Skin epidermis (tissue), 12 donors: ENCODE data around the gene NPLOC4.

Experiments used
- H3K27ac ChIP-seq, 21 experiments: fragments of 200-600 bp; sonication (generic) in 11 of 21; one replicate each; pipeline ENCODE4 v1.5.0; 2020; ENCODE audit warnings: mild to moderate bottlenecking in 3 of 21, inconsistent platforms in 2 of 21, moderate library complexity in 2 of 21
- H3K4me3 ChIP-seq, 7 experiments: fragments of 200-600 bp; sonication (generic) in 2 of 7; one replicate each; pipeline ENCODE4 v1.5.0; 2020; ENCODE audit warnings: inconsistent platforms in 2 of 7, mild to moderate bottlenecking in 2 of 7, moderate library complexity in 1 of 7

The NPLOC4 gene

DNA sequence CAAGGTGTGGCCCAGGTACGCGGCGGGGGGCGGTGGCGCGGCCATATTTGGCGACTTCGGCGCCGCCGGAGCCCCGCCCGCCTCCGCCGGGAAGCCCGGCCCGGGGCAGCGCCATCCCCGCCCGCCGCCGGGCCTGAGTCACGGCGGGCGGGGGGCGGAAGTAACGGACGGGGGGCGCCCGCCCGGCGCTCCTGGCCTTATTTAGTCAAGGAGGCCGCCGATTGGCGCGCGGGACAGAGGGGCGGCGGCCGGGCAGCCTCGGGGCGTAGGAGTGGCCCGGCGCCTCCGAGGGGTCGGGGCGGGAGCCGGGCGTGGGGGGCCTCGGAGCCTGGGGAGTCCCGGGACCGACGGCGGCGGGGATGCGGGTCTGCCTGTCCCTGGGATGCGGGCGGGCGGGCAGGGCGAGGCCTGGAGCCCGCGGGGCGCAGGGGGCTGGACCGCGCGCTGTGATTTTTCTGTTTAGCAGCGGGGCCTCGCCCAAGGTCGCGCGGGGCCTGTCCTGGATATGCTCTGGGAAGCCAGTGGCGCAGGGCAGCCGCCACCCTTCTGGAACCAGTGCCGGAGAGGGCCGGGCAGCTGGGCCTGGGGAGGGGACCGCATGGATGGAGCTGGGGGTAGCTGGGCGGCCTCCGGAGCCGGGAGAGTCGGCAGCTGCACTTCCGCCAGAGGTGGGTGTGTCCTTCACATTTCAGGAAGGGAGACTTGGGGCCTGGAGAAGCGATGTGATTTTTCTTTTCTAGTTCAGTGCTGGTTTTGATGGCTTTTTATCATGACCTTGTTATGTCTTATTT, 122.0 kb downstream of the NPLOC4 start:
- peak overlapping the region; percentile 91 to 100 (median 99) for H3K27ac ChIP-seq
- H3K4me3 ChIP-seq: peak overlapping the region; percentile 65 to 96 (median 86)

GRCh38 chr17:81514489-81514738, 122.5 kb downstream of the NPLOC4 start:
- Histone ChIP-seq H3K4me3 (peak overlapping the region; percentile 65 to 96 (median 86)), H3K27ac (peak overlapping the region; percentile 91 to 100 (median 99))

GRCh38 chr17:81513753-81514488, 123.0 kb downstream of the NPLOC4 start:
- Histone ChIP-seq H3K27ac (peak overlapping the region; percentile 91 to 100 (median 99)), H3K4me3 (peak overlapping the region; percentile 65 to 96 (median 86))

GRCh38 chr17:81513372-81513752, 123.5 kb downstream of the NPLOC4 start:
- H3K4me3 ChIP-seq: peak overlapping the region; percentile 65 to 96 (median 86)
- peak overlapping the region; percentile 91 to 100 (median 99) for H3K27ac ChIP-seq

- peak within 1 kb of the TSS; percentile 68 to 96 (median 86) for H3K4me3 ChIP-seq
- peak within 1 kb of the TSS; percentile 91 to 100 (median 99) for H3K27ac ChIP-seq
Observed at GRCh38 chr17:81512562-81513371, 124.1 kb downstream of the NPLOC4 start, which contains the start of gene ACTG1. Gene ACTG1 (minus strand): TSS chr17:81512799. CDS start chr17:81512354, 445 bp downstream.

DNA sequence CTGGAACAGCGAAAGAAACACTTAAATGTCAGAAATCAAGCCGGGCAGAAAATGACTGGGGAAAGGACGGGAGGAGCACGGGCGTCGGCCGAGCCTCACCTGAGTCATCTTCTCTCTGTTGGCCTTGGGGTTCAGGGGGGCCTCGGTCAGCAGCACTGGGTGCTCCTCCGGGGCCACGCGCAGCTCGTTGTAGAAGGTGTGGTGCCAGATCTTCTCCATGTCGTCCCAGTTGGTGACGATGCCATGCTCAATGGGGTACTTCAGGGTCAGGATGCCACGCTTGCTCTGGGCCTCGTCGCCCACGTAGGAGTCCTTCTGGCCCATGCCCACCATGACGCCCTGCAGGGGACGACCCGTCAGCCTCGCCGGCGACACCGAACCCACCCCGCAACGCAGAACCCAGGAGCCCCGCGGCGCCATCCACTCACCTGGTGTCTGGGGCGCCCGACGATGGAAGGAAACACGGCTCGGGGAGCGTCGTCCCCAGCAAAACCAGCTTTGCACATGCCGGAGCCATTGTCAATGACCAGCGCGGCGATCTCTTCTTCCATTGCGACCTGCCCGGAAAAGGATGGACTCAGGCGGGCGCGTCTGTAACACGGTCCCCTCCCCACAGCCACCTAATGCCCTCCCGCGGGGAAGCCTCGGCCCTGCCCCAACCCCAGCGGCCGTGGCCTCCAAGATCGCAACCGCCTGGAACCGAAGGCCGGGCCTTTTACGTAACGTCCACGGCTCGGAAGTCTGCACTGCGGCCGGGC, 124.9 kb downstream of the NPLOC4 start:
- peak overlapping the region; percentile 68 to 96 (median 86) for H3K4me3 ChIP-seq
- H3K27ac ChIP-seq: peak overlapping the region; percentile 57 to 100 (median 98)

DNA sequence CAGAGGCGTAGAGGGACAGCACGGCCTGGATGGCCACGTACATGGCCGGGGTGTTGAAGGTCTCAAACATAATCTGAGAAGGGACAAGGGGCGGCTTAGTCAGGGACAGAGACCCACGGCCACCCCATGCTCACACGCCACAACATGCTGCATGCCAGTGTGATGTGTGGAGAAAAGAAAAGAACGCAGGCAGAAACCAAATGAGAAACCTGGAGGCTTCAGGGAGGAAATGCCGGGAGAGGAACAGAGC, 125.4 kb downstream of the NPLOC4 start:
- Histone ChIP-seq H3K27ac (peak overlapping the region; percentile 27 to 100 (median 98)), H3K4me3 (peak overlapping the region; percentile 68 to 96 (median 86))

DNA sequence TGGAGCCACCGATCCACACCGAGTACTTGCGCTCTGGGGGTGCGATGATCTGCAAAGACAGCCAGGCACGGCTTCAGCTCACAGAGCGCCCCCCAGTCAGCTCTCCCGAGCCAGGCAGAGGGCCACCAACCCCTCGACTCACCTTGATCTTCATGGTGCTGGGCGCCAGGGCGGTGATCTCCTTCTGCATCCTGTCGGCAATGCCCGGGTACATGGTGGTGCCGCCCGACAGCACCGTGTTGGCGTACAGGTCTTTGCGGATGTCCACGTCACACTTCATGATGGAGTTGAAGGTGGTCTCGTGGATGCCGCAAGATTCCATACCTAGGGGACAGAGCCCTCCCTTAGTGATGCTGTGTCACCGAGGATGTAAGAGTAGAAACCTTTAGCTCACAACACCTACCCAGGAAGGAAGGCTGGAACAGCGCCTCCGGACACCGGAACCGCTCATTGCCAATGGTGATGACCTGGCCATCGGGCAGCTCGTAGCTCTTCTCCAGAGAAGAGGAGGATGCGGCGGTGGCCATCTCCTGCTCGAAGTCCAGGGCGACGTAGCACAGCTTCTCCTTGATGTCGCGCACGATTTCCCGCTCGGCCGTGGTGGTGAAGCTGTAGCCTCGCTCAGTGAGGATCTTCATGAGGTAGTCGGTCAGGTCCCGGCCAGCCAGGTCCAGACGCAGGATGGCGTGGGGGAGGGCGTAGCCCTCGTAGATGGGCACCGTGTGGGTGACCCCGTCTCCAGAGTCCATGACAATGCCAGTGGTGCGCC, 125.9 kb downstream of the NPLOC4 start:
- Histone ChIP-seq H3K4me3 (peak overlapping the region; percentile 68 to 96 (median 86)), H3K27ac (peak overlapping the region; percentile 27 to 100 (median 98))

- Histone ChIP-seq H3K4me3 (peak overlapping the region; percentile 68 to 96 (median 86)), H3K27ac (peak overlapping the region in 19 of 21 experiments; percentile 21 to 100 (median 97))
Observed at GRCh38 chr17:81509972-81510784, 126.7 kb downstream of the NPLOC4 start.

DNA sequence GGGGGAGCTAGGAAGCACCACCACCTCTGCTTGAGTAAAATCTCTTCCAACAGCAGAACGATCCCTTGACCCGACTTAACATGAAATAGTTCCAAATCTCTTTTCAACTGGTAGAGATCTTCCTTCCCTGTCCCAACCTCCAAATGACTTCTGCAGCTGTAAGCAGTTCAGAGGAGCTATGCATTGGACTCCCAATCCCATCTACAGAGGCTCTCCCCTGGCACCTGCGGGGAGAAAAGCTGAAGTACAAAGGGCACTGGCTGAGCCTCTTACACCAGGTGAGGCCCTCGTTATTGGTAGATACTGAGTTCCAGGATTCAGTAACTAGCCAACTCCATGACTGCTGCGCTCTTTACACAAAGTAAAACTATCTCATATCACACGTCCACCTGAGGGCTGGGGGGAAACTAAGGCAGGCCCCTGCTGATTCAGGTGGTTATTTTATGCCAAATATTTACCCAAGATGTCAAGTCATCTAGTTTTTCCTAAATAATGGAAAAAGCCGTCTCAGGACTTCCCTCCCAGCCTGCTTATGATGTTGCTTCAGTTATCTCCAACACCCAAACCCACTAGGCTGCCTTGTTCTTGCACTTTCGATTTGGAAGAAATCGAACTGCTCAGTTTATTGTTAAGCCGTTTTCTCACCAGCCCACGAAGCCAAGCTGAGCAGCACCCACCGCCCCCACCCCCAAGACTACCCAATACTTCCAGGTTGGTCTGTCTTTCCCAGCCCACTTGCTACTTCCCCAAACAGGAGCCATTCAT, 127.5 kb downstream of the NPLOC4 start:
- Histone ChIP-seq H3K27ac (peak overlapping the region in 16 of 21 experiments; percentile 10 to 100 (median 94)), H3K4me3 (peak overlapping the region; percentile 68 to 96 (median 86))

DNA sequence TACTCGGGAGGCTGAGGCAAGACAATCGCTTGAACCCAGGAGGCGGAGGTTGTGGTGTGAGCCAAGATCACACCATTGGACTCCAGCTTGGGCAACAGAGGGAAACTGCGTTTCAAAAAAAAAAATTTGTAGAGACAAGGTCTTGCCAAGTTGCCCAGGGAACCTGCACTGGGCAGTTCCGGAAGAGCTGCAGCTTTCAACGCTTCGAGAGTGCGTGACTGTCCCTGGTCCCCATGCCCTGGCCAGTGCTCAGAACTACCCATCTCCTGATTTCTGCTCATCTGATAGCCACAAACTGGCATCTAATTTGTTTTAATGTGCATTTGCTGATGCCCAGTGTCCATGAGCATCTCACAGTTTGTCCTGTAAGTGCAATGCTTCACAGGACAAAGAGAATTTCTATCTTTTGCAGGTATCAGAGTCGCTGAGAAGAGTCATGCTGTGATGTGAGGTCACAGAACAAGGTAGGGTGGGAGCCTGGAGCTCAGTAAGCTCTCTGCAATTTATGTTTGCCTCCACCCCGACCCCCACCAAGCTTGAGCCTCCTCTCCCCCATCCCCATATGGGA, 128.2 kb downstream of the NPLOC4 start:
- peak overlapping the region in 9 of 21 experiments; percentile 10 to 100 (median 97) for H3K27ac ChIP-seq

More for the DNA sequence above, 128.2 kb downstream of the NPLOC4 start:
- peak overlapping the region; percentile 68 to 96 (median 86) for H3K4me3 ChIP-seq
